Activated CD8-positive, alpha-beta memory T cell treated with anti-CD3 and anti-CD28 coated beads for 36 hours (primary cell): ENCODE measurements around the gene TEKT3. TPM values are rescaled to one million over a fixed set of nuclear protein-coding genes. Genes with fewer than 3 reads are reported as not detected.

Experiments
- CTCF ChIA-PET: fragments of 350-600 bp; sonication (Branson Sonifier 250); formaldehyde crosslinking; loops from one replicate; lab custom pipeline; 2021; ENCODE audit warnings: antibody characterized with exemption; lab: Charles Lee
- POLR2A ChIA-PET: fragments of 350-600 bp; sonication (Branson Sonifier 250); formaldehyde crosslinking; loops from one replicate; lab custom pipeline; 2021; ENCODE audit warnings: antibody characterized with exemption; lab: Charles Lee
- total RNA-seq, 2 experiments: library from RNA; stranded (reverse); gene quantifications; one replicate each; pipeline ENCODE4 v1.2.3, GENCODE V29; 2021

Gene TEKT3
- total RNA-seq, 2 experiments from 2014 or later = not detected

DNA sequence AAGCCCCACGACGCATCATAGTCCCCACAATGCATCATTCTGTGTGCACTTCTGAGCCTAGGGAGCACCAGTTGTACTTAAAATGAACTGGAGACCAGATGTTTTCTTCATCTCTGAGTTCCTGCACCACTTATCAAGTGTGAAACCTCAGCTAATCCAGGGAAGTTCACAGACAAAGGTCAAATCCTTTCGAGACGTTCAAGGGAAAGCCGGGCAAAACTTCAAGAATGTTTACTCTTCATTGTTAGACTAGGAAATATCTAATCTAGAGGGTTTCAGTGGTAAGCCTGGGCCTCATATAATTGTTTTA is 71.7 kb downstream of the TEKT3 start:
- ChIA-PET POLR2A (no interaction called here), CTCF (no interaction called here)

DNA sequence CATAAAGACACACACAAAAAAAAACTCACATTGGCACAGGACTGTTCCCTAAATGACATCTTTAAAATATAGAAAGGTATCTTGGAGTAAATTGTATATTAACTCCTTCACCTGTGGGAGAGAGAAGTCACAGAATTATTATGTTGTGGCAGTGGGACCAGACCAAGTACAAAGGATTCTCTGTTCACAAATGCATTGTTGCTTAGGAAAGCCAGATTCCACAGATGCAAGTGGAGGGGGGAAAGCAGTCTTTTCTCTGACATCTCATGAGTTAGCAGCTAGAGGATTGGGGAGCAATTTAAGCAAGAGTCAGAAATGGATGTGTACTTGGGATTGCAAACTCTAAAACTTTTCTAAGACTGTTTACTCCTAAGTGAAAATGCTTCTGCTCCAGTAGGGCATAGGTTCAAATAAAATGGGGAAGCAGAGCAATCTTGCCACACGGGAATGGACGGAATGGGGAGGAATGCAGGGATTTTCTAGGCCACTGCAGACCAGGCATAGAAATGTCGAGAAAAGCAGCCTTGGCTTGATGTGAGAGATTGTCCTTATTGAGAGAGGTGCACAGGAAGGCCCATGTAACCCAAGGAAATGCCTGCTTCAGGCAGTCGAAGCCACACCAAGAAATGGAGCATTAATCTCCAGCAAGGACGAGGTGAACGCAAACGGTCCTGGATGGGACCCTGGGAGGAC is 72.2 kb downstream of the TEKT3 start:
- ChIA-PET POLR2A (no interaction called here), CTCF (no interaction called here)

DNA sequence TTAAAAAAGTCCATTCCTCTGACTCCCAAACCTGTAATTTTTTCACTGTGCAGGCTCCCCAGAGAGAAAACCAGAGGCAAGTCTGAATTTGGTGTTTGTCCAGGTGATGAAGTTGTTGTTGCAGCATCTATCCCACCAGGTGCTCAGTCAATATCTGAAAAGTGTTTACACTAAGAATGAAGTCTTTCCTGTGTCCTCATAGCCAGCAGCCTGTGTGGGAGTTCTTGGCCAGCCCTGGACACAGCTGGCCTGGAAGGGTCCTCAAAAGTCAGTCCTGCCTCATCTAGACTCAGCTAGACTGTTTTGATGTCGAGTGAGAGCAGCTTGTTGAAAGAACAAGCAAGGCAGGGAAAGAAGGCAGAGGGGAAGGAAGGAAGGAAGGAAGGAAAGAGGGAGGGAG is 72.9 kb downstream of the TEKT3 start:
- ChIA-PET POLR2A (no interaction called here), CTCF (no interaction called here)

DNA sequence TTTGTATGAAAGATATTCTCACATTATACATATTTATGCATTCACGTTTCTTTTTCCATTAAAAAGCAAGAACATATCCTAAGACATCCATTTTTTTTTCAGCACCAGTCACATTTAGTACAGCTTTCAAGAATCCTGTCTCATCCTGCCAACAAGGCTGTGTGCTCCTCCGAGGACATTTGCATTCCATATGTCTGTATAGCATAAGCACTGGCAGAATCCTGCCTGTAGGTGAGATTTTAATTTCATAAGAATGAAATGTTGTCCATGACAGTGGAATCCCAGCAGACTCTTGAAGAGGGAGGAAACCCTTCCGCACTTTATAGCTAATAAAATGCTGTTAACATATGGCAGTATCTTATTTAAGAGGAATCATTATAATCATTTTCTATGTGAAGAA is 73.4 kb downstream of the TEKT3 start:
- ChIA-PET POLR2A (no interaction called here), CTCF (no interaction called here)

DNA sequence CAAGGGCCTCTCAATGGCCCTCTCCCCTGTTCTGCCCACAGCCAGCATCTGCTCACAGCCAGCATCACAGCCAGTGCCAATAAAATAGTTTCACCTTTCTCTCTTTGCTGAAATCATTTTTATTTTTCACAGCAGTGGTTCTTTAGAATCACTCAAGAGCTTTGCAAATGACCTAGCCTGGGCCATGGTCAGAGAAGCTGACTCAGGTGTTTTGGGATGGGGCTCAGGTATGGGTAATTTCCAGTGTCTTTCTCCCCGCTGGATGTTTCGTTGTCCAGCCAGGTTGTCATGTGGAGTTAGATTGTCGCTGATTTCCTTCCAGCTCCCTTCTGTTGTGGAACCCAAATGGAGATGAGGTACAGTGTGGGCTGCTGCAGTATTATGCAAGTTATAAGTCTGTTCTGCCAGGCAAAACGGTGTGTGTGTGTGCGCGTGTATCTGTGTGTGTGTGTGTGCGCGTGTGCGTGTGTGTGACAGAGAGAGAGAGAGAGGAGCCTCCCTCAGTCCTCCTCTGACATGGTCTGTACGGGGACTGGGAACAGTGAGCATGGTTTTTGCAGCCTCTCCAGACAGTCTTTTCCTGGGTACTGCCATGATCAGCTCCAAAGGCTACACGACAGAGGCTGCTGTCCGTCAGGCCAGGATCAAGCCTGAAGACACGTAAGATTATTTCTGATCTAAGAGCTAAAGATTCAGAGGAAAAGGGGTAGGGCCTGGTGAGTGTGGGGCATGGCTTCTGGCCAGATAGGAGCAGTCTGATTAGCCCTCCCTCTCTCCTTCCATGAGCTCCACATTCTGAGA is 74.9 kb downstream of the TEKT3 start:
- ChIA-PET CTCF (interaction anchor here (1.3 kb wide), 1 partner anchor 8 kb away, joined by 4 read pairs; no protein-coding TSS in a partner anchor), POLR2A (no interaction called here)

DNA sequence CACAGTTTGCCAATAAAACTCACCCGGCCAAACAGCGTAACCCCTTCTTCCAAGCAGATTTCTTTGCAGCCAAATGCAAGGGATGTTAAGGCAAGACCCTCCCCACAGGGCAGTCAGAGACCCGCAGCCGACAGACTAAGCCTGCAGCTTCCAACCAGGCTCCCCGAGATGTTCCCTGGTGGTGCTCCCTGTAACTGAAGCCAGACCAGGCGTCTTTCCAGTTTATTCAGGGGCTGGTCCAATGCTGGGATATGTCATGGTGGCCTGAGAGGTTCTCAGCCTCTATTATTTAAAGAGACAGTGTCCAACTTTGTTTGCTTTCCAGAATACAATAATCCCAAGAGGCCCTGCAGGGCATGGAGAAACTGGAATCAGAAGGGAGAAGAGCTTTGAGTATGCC is 76.3 kb downstream of the TEKT3 start, which contains the start of gene PMP22:
Gene PMP22 (minus strand): TSS at position 196 of the 400 bp plus-strand sequence. CDS start 4,599 bp downstream, outside the sequence.
- ChIA-PET POLR2A (no interaction called here), CTCF (no interaction called here)

DNA sequence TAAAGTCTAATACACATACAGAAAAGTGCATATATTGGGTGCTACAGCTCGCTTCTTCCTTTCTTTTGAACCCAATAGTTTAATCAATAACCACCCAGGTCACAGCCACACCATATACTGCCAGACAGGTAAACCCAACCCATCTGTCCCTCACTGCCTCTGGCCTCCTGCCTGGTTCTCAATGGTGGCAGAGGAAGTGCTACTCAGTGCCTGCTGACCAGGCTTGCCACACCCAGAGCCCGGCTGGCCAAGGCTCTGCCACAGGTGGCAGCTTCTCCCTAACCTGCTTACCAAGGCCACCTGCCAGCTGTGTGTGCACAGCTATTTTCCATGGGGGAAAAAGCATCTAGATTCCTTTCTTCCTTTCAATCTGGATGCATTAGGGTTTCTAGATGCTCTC is 76.9 kb downstream of the TEKT3 start:
- ChIA-PET CTCF (no interaction called here), POLR2A (no interaction called here)

DNA sequence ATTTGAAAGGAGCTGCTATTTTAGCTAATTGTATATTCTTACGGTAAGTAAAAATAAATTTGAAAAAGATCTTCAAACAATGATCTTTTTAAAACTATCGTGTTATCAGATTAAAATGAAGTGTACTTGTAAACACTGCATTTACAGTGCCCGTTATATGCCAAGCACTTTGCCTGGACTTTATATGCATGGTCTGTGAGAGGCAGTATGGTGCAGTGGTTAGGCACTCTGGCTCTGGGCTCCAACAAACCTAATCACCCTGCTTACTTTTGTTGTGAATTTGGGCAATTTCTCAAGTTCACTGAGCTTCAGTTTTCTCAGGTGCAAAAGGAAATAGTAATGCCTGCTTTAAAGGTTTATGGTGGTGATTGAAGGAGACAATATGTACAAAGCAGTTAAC is 77.7 kb downstream of the TEKT3 start:
- POLR2A ChIA-PET = no interaction called here

DNA sequence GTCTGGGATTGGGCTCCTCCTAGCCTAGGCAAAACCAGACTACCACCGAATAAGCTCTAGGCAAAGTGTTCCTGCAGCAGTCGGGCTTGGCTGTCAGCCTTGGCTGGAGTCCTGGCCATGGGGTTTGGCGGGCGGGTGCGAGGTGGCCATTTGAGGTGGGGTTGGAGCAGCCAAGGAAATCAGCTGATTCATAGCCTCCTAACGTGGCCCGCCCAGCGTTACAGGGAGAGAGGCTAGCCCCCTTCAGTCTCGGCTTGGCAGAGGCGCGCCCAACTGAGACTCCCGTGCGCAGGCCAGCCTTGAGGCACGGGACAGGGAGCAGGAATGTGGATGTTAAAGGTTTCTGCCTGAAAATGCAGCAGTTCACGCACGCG is 78.2 kb downstream of the TEKT3 start:
- POLR2A ChIA-PET = no interaction called here

More for the DNA sequence above, 77.7 kb downstream of the TEKT3 start:
- CTCF ChIA-PET = interaction anchor here (0.8 to 1.7 kb wide), 2 partner anchors 237 to 239 kb away, joined by 3 to 4 read pairs; no protein-coding TSS in a partner anchor

DNA sequence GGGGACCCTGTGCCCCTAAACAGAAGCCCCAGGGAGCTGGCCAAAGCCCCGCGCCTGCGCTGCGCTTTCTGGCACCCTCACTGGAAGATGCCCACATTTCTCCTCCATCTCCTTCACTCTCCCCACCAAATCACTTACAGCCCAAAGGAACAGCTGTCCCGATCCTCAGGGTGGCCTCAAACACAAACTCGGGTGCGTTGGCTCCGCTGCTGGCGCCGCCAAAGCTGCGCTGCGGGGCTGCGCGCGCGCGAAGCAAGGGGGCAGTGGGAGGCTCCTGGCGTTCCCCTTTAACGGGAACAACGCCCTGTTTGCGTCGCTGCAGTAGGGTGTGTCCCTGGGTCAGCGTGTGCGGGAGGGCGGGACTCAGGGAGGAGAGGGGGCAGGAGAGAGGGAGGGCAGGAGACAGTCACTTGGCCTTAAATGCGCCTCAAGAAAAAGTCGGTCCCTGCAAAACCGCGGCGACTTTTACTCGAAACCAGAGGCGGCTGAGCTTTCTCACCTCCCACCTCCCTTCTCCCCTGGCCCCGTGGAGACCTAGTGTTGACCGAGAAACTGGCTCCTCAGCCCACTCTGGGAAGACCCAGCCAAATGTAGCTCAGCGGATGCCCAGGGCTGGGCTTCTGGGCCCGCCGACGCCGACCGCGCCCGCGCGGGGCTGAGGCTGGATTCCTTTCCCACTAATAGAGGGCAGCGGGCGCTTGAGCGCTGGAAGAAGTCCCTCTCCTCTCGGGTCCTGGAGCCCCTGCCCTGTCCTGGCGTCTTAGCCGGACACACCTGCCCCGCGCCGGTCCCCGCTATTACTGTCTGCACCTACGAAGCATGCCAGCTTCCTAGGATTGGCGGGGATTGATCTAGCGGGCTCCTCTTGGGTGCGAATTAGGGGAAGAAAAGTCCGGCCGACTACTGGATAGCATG is 78.8 kb downstream of the TEKT3 start:
- POLR2A ChIA-PET = no interaction called here

More for the DNA sequence above, 78.2 kb downstream of the TEKT3 start:
- CTCF ChIA-PET = interaction anchor here (0.8 to 1.7 kb wide), 2 partner anchors 238 to 240 kb away, joined by 3 to 4 read pairs; no protein-coding TSS in a partner anchor

DNA sequence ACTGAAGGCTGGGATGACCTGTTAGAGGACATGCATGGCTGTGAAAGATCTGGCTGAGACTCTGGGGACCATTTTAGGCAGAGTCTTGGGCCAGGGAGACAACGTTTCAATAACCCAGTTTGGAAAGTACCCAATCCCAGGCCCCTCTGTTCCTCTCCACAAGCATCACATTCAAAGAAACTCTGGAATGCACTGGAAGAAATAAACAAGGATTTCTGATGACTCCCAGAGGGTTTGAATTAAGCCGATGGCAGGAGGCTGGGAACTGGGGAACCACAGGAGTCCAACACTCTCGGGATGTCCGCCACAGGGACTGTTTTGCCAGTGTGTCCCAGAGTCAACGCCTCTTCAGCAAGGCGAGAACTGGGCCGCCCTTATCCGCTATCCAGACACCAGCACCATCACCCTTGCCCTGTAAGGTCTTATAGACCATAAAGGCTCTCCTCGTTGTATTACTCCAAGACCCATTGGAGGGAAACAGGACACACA is 79.6 kb downstream of the TEKT3 start:
- CTCF ChIA-PET = interaction anchor here (0.7 to 1.1 kb wide), 2 partner anchors 11 to 241 kb away, joined by 3 to 4 read pairs; no protein-coding TSS in a partner anchor
- POLR2A ChIA-PET = no interaction called here

More for the DNA sequence above, 78.8 kb downstream of the TEKT3 start:
- CTCF ChIA-PET = interaction anchor here (0.8 to 1.7 kb wide), 2 partner anchors 238 to 240 kb away, joined by 3 to 4 read pairs; no protein-coding TSS in a partner anchor

DNA sequence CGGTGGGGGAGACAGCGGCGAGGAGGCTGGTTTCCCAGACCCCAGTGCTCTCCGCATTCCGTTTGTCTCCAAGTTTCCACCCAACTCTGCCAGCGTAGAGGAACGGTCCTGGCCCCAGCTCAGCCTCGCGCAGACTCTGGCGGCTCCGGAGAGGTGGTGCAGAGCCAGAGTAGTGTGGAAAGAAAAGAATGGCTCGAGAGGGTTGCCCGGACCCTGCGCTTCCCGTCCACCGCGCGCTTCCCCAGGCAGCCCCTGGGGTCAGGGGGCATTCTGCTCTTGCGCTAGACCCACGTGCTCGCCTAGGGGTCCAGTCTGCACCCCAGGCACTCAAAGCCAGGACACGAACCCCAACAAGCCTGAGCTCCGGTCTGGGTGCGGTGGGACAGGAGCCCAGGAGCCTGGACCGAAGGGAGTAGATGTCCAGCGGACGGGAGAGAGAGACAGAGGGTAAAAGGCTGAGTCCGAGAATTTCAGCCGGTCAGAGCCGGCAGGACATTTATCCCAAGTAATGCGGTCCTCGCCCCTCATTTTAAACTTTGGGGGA is 80.1 kb downstream of the TEKT3 start:
- POLR2A ChIA-PET = no interaction called here
- CTCF ChIA-PET = interaction anchor here (0.7 to 1.1 kb wide), 2 partner anchors 11 to 241 kb away, joined by 3 to 4 read pairs; no protein-coding TSS in a partner anchor

DNA sequence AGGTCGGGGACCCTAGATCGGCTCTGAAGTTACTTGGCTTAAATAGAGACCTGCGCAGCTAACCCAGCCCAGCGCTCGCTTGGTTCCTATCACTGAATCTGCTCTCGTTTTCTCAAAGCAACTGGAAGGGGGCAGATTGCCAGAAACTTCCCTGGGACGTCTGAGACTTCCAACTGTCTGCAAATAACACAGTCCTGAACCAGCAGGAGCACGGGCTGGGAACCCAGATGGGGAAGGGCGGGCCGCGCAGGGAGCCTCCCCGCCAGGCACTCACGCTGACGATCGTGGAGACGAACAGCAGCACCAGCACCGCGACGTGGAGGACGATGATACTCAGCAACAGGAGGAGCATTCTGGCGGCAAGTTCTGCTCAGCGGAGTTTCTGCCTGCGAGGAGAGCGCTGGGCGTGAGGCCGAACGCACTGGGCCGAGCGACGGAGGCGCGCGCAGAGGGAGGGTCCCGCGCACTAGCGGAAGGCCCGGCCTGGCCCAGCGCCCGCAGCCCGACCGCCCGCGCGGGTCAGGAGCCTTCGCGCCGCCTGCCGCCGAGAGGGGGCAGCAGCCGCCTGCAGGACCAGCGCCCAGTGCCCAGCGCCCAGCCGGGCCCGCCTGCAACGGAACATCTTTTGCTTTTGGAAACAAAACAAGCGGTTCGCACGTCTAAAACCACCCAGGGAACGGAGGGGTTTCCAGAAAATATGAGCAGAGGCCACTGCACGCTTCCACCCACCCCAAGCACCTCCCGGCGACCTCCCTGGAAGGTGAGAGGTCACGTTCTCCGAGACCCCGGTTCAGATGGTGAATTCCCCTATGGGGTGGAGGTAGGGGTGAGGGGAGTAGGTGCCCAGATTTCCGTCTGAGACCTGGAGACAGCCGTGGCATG is 80.8 kb downstream of the TEKT3 start:
- POLR2A ChIA-PET = no interaction called here

DNA sequence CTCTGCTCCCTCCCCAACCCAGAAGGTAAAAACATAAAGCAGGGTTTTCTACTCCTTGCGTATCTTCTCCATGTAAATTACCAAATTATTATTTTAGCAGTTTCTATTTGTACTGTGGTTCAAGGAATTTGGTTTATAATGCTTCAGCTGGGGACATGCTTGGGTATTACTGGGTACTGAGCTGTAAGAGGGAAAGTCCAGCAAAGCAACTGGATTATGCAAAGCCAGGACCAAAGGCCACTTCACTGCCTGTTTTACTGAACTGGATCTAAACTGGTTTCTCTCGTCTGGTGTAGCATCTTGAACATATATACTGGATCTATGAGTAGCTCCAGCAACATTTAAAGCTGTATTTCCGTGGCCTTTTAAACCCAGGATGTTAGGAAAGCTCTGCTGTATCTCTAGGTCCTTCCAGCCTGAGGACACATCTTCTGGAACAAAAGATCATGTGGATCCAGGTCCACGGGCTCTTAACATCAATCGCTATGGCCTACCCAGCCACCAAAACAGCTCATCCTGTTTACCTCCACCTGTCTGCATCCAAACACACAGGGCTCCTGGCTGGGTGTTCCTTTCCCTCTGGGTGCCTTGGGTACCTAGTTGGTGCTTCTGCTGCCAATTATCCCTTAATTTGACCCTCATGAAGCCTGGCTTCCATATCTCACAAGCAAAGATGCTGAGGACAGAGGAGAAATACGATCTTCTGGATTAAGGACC is 83.4 kb downstream of the TEKT3 start:
- ChIA-PET POLR2A (no interaction called here), CTCF (interaction anchor here (0.6 to 2.9 kb wide), 6 partner anchors 8 to 245 kb away, joined by 3 to 12 read pairs (median 4); no protein-coding TSS in a partner anchor)

More for the DNA sequence above, 80.8 kb downstream of the TEKT3 start:
- CTCF ChIA-PET = interaction anchor here (1.1 kb wide), 1 partner anchor 242 kb away, joined by 3 read pairs; no protein-coding TSS in a partner anchor

DNA sequence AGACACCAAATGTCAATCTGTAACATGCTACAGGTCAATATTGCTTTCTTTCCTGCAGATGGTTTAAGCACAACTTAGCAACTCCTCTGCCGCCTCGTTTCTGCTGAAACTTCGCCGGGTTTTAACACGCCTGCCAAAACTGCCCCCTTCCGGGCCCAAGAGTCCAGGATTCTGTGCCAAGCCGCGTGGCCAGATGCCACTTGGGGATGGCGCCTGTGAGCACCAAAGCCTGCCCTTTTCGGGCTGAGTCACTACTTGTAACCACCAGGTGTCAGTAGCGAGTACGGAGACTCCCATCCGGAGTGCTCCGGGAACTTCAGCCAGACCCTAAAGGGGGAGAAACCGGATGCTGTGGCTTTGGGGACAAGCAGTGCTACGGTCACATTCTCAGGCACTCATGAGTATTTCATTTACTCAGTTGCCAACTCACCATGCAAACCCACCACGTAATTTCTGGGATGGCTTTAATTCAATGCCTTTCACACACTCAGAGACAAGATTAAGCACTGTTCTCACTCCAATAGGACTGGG is 84.1 kb downstream of the TEKT3 start:
- ChIA-PET POLR2A (no interaction called here), CTCF (interaction anchor here (0.9 to 2.9 kb wide), 3 partner anchors 24 to 246 kb away, joined by 3 to 12 read pairs (median 5); no protein-coding TSS in a partner anchor)

DNA sequence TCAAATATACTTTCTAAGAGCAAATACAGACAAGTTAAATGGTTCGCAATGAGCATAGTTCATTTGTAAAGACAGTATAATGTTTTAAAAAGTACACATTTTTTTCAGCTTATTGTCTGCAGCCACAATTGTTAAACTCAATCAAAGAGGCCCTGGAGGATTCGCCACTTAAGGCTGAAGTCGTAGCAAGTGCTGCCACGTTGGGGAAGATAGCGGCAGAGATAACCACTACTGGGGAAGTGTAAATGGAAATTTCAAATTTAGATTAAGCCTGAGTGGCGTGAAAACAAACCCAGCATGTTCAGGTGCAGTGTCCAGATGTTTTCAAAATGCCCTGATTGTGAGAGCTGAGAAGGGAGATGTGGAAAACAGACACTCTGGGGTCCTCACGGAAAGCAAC is 84.7 kb downstream of the TEKT3 start:
- ChIA-PET CTCF (interaction anchor here (2.9 kb wide), 1 partner anchor 247 kb away, joined by 12 read pairs; no protein-coding TSS in a partner anchor), POLR2A (no interaction called here)
